Neural crest cell (in vitro differentiated cells): Measurements from ENCODE around the gene MYO1E. TPM values are rescaled to one million over a fixed set of nuclear protein-coding genes. Genes with fewer than 3 reads are reported as not detected.

Source experiments
- DNase-seq: peaks from one replicate; pipeline ENCODE4 v3.0.0; 2021; ENCODE audit warnings: low read depth, mixed read lengths, low spot score
- H3K27ac Mint-ChIP-seq: one replicate; pipeline ENCODE4 v1.8.0; 2021; ENCODE audit warnings: mild to moderate bottlenecking, mixed read lengths; ENCODE audit not compliant: unreplicated experiment
- H3K27me3 Mint-ChIP-seq: 2 replicates; pipeline ENCODE4 v1.8.0; 2021; ENCODE audit warnings: low read depth, mild to moderate bottlenecking, mixed read lengths
- H3K36me3 Mint-ChIP-seq: 2 replicates; pipeline ENCODE4 v1.8.0; 2021; ENCODE audit warnings: low read depth, mild to moderate bottlenecking, mixed read lengths
- H3K4me1 Mint-ChIP-seq: 2 replicates; pipeline ENCODE4 v1.8.0; 2021; ENCODE audit warnings: mixed read lengths
- H3K4me3 Mint-ChIP-seq: one replicate; pipeline ENCODE4 v1.8.0; 2021; ENCODE audit warnings: mild to moderate bottlenecking, mixed read lengths
- H3K9me3 Mint-ChIP-seq: 2 replicates; pipeline ENCODE4 v1.8.0; 2021; ENCODE audit warnings: mixed read lengths
- CTCF ChIP-seq: fragments of 200-600 bp; sonication (generic); conservative IDR thresholded peaks from 2 replicates; pipeline ENCODE4 v1.5.0; 2021; ENCODE audit warnings: antibody characterized with exemption, mild to moderate bottlenecking
- total RNA-seq: library from RNA; stranded (reverse); gene quantifications from 2 replicates; pipeline ENCODE4 v1.2.1, GENCODE V29; 2021

The MYO1E gene
- total RNA-seq, 1 donor from 2014 or later = 34.5 TPM

GRCh38 chr15:59157396-59157795 is 215.3 kb downstream of the MYO1E start:
- Mint-ChIP-seq H3K27ac (peak overlapping the region; percentile 57), H3K9me3 (no peaks in the 10 kb centered on the region), H3K4me3 (no peak overlapping the region), H3K4me1 (peaks cover 5% of the 10 kb centered on the region), H3K36me3 (peaks cover 19% of the 10 kb centered on the region), H3K27me3 (no peaks in the 10 kb centered on the region)
- no peak for DNase-seq
- TF ChIP-seq CTCF = no peak

GRCh38 chr15:59155431-59155830 is 217.2 kb downstream of the MYO1E start:
- Mint-ChIP-seq H3K27me3 (no peaks in the 10 kb centered on the region), H3K9me3 (no peaks in the 10 kb centered on the region), H3K4me1 (peaks cover 5% of the 10 kb centered on the region), H3K4me3 (no peak overlapping the region), H3K36me3 (peaks cover 23% of the 10 kb centered on the region), H3K27ac (no peak overlapping the region)
- DNase-seq = no peak
- no peak for TF ChIP-seq CTCF

GRCh38 chr15:59154243-59154642 is 218.4 kb downstream of the MYO1E start:
- H3K36me3 Mint-ChIP-seq = peaks cover 26% of the 10 kb centered on the region
- H3K27me3 Mint-ChIP-seq = no peaks in the 10 kb centered on the region
- no peak overlapping the region for H3K4me3 Mint-ChIP-seq
- no peak for TF ChIP-seq CTCF
- H3K27ac Mint-ChIP-seq = no peak overlapping the region
- no peak for DNase-seq
- peaks cover 5% of the 10 kb centered on the region for H3K4me1 Mint-ChIP-seq
- H3K9me3 Mint-ChIP-seq = no peaks in the 10 kb centered on the region

GRCh38 chr15:59153466-59153865 is 219.2 kb downstream of the MYO1E start:
- H3K27me3 Mint-ChIP-seq = no peaks in the 10 kb centered on the region
- H3K36me3 Mint-ChIP-seq = peaks cover 29% of the 10 kb centered on the region
- TF ChIP-seq CTCF = no peak

GRCh38 chr15:59152694-59153450 is 219.8 kb downstream of the MYO1E start:
- peaks cover 31% of the 10 kb centered on the region for H3K36me3 Mint-ChIP-seq

More at GRCh38 chr15:59153466-59153865, 219.2 kb downstream of the MYO1E start:
- Mint-ChIP-seq H3K9me3 (no peaks in the 10 kb centered on the region), H3K27ac (no peak overlapping the region), H3K4me3 (no peak overlapping the region), H3K4me1 (peaks cover 7% of the 10 kb centered on the region)
- DNase-seq = no peak

More at GRCh38 chr15:59152694-59153450, 219.8 kb downstream of the MYO1E start:
- Mint-ChIP-seq H3K9me3 (no peaks in the 10 kb centered on the region), H3K4me1 (peaks cover 12% of the 10 kb centered on the region), H3K4me3 (no peak overlapping the region), H3K27me3 (no peaks in the 10 kb centered on the region), H3K27ac (no peak overlapping the region)
- TF ChIP-seq CTCF = no peak
- DNase-seq = no peak
